HG02973 (cell line): ENCODE measurements around the gene TSPAN8.
"Not testable (repeated sequence)": the region's sequence is repeated elsewhere in the genome, so short reads cannot be mapped to it uniquely, and the experiment has no call there.

ENCODE experiments used
- ATAC-seq: cut with Tn5 transposase; IDR thresholded peaks from one replicate; pipeline ENCODE4 v1.9.1; 2021; ENCODE audit warnings: moderate library complexity; ENCODE audit not compliant: unreplicated experiment

The TSPAN8 gene

DNA sequence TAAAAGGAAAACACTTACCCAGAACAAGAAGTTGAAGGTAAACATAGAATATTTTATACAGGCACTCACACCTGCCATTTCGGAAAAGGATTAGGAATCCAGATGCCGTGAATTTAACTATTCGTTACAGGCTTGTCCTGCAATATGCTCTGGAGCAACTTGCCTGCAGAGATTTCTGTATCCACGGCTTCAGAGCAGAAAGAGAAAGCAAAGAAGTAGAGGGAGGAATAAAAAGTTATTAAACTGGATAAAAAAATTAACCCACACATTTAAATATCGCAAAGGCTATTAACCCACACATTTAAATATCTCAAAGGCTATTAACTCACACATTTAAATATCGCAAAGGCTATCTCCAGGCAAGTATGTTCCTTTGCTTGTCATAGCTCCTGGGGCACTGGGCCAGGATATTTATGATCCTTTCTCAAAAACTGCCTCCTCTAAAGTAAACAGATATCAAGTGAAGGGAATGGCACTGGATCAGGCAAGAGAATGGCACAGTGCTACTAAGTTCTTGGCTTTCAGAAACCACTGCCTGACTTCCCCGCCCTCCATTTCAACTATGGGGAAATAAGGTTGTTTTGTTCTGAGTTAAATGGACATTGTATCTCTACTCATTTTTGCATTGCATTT lies at the start of gene TSPAN8:
TSS of gene TSPAN8 (minus strand) at position 399 of the 633 bp plus-strand sequence. CDS start at position 78, 321 bp downstream.
- ATAC-seq = no peak

DNA sequence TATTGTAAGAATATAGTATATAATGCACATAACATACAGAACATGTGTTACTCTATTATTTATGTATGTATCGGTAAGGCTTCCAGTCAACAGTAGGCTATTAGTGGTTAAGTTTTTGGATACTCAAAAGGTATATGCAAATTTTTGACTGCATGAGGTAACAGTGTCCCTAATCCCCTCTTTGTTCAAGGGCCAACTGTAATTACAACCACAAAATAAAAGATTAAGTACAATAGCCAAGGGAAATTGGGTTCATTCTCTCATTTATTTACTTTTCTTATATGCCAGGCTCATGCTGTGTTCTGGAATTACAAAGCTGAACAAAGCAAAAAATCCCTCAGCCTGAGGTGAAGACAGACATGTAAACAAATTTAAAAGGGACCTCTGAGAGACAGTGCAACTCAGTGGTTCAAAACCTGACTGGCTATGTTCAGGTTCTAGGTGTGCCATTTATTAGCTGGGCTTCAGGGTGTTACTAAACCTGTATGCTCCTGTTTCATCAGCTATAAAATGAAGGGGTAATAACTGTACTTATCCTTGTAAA lies 43.4 kb upstream of the TSPAN8 start:
- no peak for ATAC-seq

DNA sequence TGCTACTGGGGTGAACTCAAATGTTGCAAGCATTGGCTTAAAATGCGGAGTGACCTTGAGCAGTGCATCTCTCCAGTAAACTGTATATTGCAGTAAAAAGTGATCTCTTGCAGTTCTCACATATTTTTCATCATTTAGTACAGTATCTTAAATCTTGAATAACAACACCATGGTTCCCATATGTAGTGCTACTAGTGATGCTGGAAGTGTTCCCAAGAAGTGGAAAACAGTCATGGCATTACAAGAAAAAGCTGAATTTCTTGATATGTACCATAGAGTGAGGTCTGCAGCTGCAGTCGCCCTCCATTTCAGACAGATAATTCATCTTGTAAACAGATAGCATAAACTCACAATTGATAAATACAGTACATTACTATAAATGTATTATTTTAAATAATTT lies 42.9 kb upstream of the TSPAN8 start:
- ATAC-seq = no peak

DNA sequence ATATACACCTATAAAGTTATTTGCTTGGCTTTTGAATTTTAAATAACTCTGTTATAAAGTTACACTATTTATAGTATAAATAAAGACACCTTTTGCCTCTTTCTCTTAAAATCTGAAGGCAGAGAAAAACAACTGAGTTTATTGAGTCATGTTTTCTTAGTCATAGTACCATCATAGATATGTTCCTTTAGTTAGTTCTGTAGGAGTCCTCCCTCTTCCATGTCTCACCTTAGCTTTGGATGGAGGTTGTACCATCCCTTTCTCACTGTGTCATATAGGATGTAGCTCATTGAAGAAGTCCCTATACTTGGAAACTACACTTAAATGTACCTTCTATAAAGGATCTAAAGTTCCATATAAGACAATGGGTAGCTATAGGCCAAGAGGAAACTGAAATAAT lies 39.7 kb upstream of the TSPAN8 start:
- no peak for ATAC-seq

DNA sequence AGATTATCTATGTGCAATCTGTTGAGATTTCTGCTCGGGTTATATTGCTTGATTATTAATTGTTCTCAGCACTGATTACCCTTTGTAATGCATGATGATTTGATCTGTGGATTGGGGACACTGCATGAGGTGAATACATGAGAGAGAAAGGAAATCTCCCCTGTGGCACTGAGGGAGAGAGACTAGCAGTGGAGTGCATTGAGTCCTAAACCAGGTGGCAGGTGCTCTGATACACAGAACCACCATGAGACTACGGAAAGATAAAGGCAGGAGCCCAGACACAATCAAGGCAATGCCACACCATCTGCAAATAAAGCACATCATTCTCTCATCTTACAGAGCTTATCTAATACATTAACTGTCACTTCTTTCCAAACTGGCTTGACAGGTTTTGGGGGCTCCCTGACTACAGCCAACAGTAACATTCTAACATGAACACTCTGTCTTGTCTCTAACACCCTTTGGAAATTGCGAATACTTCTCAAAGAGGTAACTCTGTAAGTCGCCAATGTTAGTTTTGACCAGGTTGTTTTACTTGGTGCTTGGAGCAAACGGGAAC lies 37.6 kb upstream of the TSPAN8 start:
- no peak for ATAC-seq

DNA sequence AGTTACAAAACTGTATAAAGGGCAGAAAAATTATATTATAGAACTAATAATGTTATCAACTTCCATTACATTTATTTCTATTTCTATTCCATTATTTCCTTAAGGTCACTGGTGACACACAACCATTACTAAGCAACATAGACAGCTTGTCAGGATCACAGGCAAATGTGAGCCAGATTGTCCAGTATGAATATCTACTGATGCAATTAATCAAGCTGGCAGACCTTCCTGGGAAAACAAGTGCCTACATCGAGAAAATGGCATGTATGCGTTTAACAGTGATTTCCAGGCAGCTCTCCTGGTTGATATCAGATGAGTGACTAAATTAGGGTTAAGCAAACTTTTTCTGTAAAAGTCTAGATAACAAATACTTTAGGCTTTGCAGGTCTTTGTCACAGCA lies 36.9 kb upstream of the TSPAN8 start:
- no peak for ATAC-seq

DNA sequence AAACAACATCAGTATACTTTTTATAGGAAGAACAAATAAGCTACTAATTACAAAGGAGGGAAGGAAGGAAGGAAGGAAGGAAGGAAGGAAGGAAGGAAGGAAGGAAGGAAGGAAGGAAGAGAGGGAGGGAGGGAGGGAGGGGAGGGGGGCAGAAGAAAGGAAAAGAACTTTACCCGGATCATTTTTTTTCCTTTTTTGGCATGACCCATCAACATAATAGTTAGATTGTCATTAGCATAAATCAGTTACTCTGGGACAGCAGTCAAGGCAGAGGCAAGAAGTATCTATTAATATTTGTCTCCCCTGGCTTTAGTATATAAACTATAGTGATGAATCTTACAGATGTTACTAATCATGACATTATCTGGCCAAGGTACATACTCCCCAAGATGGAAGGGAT lies 35.2 kb upstream of the TSPAN8 start:
- no peak for ATAC-seq

DNA sequence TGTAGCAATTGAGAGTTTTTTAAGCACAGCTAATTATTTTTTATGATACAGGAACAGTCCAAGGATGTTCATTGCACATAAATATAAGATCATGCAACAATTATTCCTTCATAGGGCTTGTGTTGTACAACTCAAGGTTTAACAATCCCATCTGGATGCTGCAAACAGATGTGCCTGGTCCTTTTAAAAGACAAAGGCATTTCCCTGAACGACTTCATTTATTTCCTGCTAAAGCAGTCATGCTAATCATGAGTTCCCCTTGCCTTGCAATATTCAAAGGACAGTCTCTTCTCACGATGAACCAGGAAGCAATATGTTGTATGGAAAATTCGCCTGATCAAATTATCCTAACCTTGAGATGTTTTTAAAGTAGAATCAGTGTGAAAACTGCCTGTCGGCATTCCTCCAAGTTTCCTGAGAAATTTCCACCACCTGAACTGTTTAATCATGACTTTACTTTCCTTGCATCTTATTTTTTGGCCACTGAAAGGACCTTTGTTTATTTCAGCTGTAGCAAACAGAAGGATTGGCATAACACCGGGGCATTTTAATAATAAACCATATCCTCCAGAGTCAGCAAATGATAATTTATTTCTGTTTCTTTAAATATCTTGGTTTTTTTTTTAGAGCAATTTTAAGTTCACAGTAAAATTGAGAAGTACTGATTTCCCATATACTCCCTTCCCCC lies 33.9 kb upstream of the TSPAN8 start:
- no peak for ATAC-seq

DNA sequence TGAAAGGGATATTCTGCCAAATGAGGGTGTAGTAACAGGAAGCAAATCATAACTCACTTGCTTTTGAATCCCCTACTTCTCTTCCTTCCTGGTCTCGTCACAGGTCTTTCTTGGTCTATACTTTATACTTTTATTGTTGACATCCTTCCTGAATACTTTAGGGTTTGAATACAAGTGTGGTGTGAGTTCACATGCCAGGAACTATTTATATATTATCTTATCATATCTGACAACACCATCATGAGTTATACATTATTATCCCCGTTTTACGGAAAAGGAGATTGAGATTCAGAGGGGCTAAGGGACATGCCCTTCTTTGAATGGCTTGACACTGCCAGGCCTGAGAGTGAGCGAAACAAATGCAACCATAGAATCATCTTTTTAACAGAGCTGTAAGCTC lies 33.0 kb upstream of the TSPAN8 start:
- ATAC-seq = no peak

DNA sequence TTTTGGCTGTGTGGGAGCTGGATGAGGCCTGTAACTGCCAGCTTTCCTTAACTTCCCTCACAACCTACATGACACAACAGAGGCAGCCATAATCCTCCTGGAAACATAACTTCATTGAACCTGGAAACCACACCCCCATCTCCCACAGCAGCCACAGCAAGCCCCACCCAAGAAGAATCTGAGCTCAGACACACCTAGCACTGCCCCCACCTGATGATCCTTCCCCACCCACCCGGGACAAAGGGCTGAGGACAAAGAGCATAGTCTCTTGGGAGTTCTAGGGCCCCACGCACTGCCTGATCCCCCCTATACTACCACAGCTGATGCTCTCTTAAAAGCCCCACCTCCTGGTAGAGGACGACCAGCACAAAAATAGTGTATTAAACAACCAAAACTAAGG lies 29.6 kb upstream of the TSPAN8 start:
- no peak for ATAC-seq

DNA sequence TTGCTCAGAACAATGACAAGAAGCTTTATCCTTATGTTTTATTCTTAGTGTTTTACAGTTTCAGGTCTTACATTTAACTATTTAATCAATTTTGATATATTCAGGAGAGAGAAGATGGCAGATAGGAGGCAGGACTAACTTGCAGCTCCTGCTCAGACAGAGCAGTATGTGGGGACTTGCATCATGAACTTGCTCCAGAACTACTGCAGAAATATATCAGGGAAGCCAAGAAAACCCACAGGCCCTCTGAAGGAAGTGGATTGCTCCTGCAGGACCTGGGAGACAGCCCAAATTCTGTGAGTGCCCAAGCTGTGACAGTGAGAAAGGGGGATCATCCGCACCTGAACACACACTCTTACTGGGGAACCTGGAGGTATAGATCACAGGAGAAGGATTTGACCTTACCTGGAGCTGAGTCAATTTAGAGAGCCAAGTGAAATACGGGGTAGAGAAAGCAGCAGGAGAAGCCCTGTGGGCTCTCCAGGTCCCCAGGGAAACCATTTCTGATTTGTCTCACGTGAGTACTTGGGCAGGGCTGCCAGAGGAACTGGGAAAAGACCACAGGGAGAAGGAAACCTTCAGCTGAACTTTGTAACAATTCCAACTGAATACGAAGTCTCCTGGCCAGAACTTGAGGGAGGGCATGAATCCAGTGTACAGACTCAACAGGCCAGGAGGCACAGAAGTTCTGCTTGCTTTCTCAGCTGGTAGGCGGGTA lies 28.9 kb upstream of the TSPAN8 start:
- no peak for ATAC-seq

DNA sequence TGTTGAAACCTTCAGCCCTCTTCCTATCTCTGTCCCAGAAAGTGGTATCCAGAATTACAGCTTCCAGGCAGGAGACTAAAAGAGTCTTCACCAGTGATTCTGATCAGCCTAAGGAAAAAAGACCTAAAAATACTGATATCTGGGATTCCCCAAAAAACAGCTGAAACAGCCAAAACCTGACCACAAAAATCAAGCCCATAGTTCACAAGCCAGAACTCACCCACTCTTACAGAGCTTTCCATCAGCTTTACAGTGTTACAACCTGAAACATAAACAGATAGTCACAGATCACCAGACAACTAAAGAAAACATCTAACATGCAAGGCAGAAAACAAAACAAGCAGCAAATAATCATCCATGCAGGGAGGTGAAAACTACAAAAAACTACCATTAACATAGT lies 26.0 kb upstream of the TSPAN8 start:
- no peak for ATAC-seq

DNA sequence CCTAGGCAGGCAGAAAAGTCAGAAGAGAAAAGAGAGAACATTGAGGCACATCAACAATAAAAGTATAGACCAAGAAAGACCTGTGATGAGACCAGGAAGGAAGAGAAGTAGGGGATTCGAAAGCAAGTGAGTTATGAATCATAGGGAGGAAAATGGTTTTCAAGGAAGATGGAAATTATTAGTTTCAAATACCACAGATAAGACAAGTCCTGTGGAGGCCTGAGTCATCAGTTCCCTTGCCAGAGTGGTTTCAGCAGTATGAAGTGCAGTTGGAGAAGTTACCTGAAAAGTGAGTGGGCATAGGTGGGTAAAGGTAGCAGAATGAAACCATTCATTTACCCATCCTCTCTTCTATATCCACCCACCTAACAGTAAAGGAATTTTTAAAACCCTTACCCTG lies 25.2 kb upstream of the TSPAN8 start:
- ATAC-seq = no peak

DNA sequence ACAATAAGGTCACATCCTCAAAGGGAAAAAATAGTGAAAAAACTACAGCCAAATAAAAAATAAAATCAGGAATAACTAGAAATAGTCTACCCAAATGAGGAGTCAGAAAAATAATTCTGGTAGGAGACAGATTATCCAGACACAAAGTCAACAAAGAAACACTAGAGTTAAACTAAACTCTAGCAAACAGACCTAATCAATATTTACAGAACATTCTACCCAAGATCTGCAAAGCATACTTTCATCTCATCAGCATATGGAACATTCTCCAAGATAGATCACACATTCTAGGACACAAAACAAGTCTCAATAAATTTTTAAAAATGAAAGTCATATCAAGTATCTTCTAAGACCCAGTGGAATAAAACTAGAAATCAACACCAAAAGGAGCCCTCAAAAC lies 20.4 kb upstream of the TSPAN8 start:
- ATAC-seq = no peak

DNA sequence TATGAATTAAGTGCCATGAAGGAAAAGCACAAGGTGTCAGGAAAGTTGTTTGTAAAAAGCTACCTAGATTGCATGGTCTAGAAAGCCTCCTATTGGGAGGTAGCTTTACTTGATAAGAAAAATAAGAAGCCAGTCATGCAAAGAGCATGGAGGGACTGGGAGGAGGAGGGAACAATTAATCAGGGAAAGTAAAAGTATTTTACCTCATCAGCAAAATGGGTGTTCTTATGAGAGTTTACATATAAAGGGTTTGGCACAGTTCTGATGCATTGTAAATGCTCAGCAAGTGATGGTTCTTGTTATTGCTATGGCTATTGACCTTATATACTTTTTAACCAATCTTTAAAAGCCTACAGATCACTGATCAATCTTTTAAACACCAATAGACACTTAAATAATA lies 17.0 kb upstream of the TSPAN8 start:
- ATAC-seq = no peak

DNA sequence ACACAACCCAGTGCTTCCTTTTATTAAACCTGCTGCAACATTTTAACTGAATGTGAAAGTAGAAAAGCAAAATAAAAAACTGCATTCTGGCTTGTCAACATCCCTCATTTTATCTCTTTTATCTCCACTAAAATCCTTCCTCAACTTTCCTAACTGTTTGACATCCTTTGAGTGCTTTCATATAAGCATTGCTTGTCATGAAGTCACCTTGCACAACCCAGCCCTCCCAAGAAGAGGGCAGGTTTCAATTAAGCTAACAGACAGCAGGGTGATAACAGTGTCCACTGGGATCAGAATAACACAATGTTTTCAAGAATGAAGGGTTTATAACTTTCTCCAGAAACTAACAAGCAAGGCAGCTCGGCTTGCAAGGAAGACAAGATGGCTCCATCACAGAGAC lies 16.3 kb upstream of the TSPAN8 start:
- no peak for ATAC-seq

DNA sequence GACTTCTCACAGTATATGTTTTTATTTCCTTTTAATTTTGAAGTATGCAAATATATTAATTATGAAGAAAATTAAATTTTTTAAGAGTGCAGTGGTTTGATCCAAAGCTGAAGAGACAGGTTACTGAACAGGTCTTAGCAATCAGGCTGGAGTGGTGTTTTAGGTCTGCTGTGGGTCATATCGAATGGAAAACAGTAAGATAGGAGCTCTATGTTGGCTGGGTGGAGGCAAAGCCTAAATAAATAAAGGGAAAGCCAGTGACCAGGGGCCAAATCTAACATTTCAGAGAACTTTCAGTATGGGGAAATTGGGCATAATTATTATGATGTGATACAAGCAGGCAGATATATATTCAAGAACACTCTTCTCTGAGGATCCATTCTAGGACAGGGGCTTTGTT lies 12.7 kb upstream of the TSPAN8 start:
- no peak for ATAC-seq

DNA sequence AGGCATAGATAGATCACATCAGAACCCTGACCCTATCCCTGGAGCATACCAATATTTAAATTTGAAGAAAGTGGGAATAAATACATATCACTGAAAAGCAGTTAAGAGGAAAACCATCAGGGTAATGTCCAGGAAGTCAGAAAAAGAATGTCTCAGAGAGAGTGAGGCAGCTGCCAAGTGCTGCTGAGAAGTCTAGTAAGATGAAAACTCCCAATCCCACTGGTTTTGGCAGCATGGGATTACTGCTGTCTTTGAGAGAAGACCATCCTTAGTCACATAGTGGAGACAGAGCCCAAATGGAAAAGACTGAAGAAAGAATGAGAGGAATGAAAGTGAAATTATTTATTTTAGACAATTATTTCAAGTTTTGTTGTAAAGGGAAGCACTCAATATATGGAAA lies 11.5 kb upstream of the TSPAN8 start:
- no peak for ATAC-seq

DNA sequence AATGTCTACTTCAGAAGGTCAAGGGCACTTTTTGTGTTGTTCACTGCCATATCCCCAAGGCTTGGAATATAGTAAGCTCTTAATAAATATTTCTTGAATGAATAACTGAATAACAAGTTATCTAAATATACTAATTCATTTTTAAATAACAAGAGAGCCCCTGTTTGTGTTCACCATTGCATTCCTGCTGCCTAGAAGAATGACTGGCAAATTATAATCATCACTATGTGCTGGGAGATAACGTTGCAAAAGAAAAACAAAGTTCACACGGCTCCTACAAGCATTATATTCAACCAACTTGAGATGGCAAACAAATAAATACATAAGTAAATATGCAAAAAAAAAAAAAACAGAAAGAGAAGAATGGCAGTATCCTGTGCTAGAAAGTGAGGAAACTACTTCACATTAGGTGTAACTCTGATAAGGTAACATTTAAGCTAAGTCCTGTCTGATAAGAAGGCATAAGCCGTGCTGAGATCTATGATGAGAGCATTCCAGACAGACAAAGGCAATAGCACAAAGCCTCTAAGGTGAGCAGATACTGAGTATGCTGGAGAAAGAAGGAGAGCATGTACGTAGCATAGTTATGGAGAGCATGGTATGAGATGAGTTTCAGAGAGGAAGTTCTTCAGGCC lies 9.2 kb upstream of the TSPAN8 start:
- no peak for ATAC-seq

DNA sequence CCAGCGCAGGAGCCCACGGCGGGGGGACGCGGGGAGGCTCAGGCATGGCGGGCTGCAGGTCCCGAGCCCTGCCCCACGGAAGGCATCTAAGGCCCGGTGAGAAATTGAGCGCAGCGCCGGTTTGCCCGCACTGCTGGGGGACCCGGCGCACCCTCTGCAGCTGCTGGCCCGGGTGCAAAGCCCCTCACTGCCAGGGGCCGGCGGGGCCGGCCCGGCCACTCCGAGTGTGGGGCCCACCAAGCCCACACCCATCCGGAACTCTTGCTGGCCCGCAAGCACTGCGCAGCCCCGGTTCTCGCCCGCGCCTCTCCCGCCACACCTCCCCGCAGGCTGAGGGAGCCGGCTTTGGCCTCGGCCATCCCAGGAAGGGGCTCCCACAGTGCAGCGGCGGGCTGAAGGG lies 8.5 kb upstream of the TSPAN8 start:
- no peak for ATAC-seq

DNA sequence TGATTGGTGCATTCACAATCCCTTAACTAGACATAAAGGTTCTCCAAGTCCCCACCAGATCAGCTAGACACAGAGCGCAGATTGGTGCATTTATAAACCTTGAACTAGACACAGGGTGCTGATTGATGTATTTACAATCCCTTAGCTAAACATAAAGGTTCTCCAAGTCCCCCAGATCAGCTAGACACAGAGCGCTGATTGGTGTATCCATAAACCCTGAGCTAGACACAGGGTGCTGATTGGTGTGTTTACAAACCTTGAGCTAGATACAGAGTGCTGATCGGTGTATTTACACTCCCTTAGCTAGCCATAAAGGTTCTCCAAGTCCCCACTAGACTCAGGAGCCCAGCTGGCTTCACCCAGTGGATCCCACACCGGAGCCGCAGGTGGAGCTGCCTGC lies 8.0 kb upstream of the TSPAN8 start:
- not testable (repeated sequence) for ATAC-seq
